ENCODE measurements around the gene TUBGCP6.

TUBGCP6 gene

GRCh38 chr22:50197000-50197800 lies 47.6 kb downstream of the TUBGCP6 start:
- DNase-seq (ENCODE audit: low read depth, low spot score), result no peak

DNA sequence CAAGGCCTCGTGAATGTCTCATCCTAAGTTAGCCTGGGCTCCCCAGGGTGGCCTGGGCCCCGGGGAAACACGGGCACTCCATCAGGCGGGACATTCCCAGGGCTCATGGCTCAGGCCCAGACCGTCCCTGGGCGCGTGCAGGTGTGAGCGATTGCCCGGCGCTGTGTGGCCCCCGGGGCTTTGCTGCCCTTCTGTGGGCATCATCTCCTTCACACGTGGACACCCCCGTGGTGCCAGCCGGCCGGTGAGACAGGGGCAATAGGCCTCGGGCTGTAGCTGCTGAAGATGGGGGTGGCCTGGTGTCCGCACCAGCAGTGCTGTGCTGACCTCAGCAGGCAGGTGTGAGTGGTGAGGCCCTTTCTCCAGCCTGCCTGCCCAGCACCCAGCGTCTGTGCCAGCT lies 48.6 kb downstream of the TUBGCP6 start:
- DNase-seq (ENCODE audit: low read depth, low spot score), result no peak

DNA sequence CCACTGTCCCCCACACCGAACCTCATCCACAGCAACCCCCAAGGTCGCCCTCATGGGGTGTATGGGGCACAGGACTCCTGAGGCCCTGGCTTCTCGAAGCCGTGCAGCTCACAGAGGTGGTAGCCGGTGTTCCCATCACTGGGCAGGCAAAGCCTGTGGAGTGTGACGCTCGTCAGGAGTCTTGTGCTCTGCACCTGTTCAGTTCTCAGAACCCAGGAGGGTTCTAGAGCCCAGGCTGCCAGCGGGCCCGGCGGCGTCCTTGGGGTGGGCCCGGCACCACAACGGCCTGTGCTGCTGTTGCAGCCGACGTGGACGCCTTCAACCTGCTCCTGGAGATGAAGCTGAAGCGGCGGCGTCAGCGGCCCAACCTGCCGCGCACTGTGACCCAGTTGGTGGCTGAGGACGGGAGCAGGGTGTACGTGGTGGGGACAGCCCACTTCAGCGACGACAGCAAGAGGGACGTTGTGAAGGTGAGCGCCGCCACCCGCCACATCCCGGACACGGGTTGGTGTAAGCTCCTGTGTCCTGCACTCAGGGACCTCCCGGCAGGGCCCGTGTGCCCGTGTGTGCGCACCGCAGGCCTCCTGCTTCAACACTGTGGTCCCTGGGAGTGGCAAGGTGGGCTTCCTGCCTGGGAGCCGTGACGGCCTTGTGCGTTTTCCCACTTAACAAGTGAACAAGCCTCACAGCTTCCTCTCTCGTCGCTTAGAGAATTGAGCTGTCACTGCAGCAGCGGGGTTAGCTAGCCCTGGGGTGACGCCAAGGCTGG lies 50.6 kb downstream of the TUBGCP6 start:
- no peak for DNase-seq (ENCODE audit: low read depth, low spot score)

DNA sequence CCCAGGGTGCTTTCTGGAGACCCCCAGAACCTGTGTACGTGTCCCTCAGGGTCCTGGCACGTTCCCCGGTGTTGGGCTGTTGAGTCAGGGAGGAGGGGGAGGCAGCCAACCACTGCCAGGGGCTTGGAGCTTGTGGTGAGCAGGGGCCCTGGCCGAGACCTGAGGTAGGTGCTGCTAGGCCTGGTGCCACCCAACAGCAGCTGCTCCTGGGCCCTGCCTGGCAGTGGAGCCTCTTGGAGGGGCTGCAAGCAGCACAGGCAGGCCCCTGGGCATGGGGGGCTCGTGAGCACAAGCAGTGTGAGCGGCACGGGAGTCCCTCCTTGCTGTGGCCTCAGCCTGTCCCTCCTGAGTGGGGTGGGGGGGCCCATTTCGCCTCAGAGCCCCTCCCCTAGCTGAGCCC lies 51.2 kb downstream of the TUBGCP6 start:
- no peak for DNase-seq (ENCODE audit: low read depth, low spot score)

DNA sequence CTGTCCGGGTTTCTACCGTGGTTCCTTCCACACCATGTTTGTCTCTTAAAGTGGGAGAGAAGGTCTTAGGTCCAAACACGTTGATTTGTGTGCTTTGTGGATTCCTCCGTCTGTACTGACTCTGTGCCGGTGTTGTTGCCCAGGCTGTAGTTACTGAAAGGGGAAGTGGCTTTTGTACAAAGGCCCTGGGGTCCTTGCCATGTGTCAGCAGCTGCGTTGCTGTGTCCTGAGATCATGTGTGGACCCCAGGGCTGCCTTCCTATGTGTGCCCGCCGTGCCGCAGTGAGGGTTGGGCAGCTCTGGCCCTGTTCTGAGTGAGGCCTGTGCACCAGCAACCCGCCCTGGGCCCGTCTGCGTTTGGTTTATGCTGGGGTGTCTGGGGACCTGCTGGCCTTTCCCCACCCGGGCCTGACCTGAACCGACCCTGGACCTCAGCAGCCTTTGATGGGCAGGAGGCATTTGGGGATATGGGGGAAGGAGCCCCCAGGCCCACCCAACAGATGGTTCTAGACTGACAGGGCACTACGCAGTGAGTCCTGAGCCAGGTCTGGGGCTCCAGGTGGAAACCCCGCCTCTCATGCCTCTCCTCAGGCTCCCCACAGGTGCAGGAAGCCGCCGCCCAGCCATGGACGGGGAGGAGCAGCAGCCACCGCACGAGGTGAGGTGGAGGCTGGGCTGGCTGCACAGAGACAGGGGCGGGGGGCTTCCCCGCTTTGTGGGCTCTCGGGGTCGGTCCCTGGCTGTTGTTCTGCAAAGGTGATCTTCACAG lies 52.2 kb downstream of the TUBGCP6 start:
- no peak for DNase-seq (ENCODE audit: low read depth, low spot score)

GRCh38 chr22:50190941-50191741 lies 53.7 kb downstream of the TUBGCP6 start:
- DNase-seq (ENCODE audit: low read depth, low spot score), result no peak

DNA sequence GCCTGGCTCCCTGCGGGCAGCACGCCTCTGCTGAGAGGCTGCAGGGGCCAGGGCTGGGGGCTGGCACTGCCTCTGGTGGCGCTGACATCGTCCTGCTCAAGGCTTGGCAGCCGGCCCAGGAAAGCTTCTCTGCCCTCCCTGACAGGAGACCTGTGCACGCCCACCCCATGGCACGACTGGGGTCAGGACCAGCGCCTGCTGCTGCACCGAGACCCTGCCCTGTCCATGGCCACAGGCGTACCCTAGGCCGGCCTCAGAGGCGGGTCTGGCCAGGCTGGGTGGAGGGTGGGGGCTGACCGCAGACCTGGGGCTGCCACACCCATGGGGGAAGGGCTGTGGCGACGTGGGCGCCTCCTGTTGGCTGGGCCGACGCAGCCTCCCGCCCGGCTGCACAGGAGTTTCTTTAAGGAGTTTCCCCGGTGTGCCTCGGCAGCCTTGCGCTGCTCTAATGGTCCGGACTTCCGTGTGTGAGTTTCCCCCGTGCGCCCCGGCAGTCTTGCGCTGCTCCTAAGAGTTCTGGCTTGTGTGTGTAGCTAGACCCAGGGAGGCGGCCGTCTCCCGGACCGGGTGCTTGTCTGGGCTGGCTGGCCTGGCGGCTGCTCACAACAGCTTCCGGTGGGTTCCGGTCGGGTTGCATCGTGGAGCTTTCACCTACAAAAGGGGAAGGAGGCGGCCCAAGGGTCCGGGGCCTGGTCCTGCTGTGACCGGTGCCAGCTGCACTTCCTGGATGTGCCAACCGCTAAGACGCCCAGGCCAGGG lies 54.5 kb downstream of the TUBGCP6 start:
- DNase-seq (ENCODE audit: low read depth, low spot score), result no peak

DNA sequence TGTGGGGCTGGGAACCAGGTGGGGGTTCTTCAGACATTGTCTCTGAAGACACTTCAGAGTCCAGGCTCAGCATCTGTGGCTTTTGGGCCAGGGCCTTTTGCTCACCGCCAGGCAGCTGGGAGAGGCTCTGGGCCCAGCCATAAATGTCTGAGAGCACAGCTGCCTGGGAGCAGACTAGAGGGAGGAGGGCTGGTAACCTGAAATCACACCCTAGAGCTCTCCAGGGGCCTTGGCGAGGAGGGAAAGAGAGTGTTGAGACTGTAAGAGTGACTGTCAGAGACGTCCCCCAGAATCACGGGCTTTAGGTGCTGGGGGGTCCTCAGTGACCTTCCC lies 55.0 kb downstream of the TUBGCP6 start:
- no peak for DNase-seq (ENCODE audit: low read depth, low spot score)

DNA sequence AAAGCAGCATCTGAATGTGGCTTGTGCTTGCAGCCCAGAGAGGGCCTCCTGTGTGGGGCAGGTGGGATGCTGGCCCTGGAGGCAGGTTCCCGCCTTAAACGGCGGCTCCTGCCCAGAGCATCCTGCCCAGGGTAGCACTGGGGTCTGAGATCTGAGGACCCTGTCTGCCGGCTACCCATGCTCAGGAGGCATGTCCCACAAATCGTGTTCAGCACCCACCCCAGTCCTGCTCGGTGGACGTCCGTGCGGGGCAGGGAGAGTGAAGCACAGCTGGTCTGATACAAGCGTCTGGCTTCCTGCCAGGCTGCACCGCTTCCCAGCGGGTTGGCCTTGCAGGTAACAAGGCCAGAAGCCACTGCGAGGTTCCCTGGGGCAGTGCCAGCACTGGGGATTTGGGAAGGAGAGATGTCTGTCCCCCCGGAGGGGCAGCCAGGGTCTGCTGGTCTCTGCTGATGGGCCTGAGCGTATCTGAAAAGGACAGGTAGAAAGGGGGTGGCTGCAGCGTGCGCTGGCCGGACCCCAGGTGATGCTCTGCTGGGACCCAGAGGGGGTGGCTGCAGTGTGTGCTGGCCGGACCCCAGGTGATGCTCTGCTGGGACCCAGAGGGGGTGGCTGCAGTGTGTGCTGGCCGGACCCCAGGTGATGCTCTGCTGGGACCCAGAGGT lies 55.5 kb downstream of the TUBGCP6 start:
- no peak for DNase-seq (ENCODE audit: low read depth, low spot score)

DNA sequence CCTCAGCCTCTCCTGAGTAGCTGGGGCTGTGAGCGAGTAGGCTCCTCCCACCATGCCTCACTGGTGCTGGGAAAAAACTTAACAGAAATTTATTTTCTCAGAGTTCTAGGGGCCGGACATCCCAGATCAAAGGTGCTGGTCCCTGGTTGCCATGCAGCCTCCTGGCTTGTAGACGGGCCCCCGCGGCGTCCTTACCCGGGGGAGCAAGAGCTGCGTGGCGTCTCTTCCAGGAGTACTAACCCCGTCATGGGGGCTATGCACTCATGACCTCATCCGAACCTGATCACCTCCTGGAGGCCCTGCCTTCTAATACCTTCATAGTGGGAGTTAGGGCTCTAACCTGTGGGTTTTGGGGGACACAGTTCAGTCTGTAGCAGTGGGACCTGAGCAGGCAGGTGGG lies 56.5 kb downstream of the TUBGCP6 start:
- no peak for DNase-seq (ENCODE audit: low read depth, low spot score)

DNA sequence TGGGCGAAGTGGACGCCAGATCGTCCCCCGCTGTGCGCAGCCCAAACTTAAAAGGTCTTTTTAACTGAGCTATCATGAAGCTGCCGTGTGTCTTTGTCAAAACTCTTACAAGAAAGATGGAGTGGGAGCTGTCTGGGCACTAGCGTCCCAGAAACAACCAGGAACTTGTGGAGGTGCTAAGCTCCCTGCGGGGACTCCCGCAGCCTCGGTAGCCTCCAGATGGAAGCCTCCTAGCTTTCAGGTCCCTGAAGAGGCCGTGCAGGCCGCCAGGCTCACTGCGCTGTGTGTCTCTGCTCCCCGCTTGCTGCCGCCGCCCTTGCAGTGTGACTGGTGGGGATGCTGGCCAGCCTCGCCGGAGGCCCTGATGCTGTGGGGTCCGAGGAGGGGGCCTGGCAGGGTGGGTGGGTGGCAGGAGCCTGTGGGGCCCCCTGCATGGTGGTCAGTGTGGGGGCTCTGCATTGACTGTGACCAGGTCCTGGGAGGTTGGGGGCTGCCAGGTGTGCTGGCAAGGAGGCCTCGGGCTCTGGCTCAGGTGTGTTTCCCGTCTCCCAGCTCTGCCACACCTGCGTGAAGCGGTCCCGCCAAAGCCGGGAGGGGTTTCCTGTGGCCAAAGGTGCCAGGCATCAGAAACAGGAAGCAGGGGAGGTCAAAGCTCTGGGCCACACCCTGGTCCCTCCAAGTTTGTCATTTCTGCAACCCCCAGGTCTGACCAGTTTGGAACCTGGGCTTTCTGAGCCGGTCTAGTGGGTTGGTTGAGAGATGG lies 57.9 kb downstream of the TUBGCP6 start:
- no peak for DNase-seq (ENCODE audit: low read depth, low spot score)

DNA sequence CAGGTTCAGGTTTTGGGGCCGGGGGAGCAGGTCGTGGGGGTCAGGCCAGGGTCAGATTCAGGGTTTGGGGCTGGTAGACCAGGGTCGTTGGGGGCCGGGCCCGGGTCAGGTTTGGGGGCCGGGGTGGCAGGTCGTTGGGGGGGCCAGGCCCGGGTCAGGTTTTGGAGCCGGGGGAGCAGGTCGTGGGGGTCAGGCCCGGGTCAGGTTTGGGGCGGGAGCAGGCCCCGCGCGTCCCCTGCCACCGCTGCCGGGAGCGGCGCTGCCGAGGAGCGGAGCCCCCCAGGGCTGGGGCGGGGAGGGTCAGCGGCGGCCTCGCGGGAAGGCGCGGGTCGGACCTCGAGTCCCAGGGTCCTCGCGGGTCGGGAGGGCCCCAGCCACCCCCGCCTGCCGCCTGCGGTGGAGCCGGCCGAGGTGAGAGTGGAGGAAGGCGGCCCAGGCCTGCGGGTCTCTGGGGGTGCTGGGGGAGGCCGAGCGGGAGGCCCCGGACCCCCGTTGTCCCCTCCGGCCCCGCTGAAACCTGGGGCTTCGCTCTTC lies 58.6 kb downstream of the TUBGCP6 start:
- DNase-seq (ENCODE audit: low read depth, low spot score), result no peak

DNA sequence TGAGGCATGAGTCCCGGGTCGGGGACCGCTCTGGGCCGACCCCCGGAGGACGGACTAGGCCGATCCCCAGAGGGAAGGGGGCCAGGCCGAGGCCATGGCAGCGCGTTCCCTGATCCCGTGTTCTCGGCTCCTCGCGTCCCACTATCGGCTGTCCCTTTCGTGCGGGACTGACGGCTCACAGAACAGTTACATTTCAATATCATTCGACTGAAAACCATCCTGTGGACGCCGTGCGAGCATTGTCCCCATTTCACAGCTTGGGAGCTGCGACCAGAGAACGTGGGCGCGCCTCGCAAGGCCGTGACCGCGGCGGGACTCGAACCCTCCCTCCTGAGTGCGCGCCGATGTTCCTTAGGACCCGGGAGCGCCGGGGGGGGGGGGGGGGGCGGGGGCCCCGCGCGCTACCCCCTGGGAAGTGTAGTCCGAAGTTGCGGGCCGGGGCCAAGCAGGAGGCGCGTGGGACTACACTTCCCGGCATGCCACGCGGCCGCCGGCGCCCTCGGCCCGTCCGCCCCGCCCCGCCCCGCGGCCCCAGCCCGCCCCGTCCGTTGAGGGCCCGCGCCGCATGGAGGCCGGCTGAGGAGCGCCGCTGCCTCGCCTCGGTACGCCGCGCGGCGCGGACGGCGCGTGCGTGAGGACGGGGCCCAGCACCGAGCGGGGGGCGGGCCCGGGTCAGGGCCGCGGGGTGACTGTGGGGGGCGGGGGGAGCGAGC lies 59.3 kb downstream of the TUBGCP6 start, which contains the start of gene TRABD:
TRABD (plus strand) TSS at position 539 of the 713 bp plus-strand sequence. CDS start 7,148 bp downstream, outside the sequence.
- DNase-seq (ENCODE audit: low read depth, low spot score), result no peak

DNA sequence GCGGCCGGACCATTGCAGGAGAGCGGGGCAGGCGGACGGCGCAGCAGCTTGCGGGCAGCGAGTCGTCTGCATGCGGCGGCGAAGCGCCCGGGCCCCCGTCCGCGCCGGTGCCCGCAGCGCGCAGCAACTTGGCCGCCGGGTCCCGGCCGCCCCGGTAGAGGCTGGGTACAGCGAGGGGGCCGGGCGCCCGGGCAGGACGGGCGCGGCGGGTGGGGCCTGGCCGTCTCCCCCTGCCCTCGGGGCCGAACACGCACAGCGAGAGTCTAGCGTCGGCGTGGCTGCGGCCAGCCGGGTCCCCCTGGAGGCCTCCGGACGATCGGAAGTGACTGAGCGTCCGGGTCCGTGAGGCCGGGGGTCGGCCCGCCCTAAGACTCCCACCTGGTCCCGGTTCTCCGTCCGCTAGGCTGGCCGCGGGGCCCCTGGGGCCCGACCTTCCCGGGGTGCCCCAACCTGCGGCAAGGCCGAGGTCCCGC lies 59.9 kb downstream of the TUBGCP6 start:
- no peak for DNase-seq (ENCODE audit: low read depth, low spot score)

DNA sequence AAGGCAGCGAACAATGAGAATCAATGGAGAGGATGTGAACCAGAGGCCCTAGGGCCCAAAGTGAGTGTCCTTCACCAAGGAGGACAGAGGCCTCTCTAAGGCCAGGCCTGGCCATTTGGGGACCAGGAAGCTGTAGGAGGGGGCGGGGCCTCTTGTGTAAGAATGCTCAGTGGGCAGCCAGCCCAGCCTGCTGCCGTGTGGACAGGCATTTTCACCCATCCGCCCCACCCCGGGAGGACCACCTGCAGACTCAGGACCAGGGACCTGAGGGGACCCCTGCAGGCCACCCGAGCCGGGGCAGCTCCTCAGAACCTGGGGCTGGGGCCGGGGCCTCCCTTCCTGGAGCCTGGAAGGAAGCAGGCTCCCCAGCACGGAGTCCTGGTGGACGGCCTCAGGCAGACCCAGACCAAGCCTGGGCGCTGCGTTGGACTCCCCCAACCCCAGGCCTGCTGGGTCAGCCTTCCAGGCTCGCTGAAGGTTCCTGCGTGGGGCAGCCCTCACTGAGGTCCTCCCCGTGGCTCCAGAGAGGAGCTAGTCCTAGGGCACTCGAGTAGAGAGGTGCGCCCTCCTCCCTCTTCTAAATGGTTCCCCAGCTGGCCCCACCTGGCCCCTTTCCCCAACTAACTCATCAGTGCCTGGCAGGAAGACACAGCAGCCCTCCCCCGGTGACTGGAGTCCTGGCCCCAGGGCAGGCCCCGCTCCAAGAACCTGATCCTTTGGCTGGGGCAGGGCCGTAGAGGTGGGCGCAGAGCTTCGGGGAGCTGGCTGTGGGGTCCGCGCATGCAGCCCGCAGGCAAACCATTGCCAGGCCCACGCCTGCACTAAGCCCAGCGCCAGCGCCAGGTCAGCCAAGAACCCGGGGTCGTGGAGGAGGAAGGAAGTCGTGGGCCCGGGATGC lies 60.6 kb downstream of the TUBGCP6 start:
- no peak for DNase-seq (ENCODE audit: low read depth, low spot score)

DNA sequence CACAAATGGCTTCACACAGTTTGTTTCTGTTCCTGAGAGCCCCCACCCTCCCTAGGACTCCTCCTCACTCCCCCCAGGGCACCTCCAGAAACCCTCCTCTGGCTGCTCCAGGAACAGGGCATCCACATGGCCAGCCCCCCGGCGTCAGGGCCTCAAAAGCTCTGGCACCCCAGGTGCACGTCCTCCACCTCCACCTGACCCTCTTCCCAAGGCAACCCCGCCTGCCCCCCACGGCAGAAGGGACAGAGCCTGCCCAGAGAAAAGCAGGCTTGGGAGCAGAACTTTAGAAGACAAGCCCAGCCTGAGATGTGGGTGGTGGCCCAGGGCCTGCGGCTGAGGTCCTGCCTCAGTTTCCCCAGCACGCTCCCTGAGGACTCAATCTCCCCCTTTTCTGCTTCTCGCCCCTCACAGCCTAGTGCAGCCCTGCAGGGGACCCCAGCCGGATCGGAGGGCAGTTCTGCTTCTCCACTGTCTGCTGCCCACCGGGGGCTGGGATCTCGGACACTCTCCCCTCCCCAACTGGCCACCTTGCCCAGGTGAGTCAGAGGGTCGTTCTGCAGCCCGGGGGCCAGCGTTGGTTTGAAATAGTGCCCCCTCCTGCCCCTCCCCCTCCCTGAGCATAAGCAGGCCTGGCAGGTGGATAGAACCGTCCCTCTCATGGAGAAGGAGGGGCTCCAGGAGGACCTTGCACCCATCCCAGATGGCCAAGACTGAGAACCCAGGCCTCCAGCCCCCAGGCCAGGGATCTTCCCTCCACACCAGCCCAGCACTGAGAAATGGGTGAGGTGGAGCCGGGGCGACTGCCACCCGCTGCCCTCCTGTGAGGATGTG lies 61.5 kb downstream of the TUBGCP6 start:
- no peak for DNase-seq (ENCODE audit: low read depth, low spot score)
